ENCODE measurements around the gene CASP2.

The CASP2 gene

DNA sequence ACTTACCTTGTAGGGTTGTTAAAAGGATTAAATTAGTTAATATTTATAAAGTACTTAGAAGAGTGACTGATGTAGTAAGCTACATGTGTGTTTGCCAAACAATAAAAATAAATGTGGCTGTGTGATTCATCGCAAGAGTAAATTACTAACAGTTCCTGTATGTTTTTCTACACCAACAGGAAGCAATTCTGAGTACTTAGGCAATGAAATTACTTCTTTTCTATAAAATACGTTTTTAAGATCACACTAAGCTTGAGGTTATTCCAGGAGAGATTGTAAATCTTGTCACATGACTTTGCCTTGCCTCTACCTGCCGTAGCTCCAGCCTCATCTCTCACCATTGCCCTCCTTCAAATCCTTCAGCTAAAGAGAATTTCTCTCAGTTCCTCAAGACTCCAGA is 43.0 kb upstream of the CASP2 start:
- H3K27ac ChIP-seq: no peak overlapping the region; the same call in 1 of the 2 replicates
- TF ChIP-seq, protein P1, sequence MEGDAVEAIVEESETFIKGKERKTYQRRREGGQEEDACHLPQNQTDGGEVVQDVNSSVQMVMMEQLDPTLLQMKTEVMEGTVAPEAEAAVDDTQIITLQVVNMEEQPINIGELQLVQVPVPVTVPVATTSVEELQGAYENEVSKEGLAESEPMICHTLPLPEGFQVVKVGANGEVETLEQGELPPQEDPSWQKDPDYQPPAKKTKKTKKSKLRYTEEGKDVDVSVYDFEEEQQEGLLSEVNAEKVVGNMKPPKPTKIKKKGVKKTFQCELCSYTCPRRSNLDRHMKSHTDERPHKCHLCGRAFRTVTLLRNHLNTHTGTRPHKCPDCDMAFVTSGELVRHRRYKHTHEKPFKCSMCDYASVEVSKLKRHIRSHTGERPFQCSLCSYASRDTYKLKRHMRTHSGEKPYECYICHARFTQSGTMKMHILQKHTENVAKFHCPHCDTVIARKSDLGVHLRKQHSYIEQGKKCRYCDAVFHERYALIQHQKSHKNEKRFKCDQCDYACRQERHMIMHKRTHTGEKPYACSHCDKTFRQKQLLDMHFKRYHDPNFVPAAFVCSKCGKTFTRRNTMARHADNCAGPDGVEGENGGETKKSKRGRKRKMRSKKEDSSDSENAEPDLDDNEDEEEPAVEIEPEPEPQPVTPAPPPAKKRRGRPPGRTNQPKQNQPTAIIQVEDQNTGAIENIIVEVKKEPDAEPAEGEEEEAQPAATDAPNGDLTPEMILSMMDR (conservative IDR thresholded peaks at IDR 0.05): no peak

DNA sequence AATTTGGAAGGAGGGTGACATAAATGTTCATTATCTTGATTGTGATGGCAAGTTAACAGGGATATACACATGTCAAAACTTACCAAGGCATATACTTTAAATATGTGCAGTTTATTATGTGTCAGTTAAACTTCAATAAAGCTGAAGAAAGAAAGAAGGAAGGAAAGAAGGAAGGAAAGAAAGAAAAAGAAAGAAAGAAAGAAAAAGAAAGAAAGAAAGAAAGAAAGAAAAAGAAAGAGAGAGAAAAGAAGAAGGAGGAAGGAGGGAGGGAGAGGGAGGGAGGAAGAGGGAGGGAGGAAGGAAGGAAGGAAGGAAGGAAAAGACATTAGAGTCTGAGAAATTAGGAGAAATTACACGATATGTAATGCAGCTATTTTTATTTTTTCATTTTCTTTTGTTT is 40.8 kb upstream of the CASP2 start:
- no peak overlapping the region for H3K27ac ChIP-seq
- TF ChIP-seq, protein P1 (conservative IDR thresholded peaks at IDR 0.05): no peak

DNA sequence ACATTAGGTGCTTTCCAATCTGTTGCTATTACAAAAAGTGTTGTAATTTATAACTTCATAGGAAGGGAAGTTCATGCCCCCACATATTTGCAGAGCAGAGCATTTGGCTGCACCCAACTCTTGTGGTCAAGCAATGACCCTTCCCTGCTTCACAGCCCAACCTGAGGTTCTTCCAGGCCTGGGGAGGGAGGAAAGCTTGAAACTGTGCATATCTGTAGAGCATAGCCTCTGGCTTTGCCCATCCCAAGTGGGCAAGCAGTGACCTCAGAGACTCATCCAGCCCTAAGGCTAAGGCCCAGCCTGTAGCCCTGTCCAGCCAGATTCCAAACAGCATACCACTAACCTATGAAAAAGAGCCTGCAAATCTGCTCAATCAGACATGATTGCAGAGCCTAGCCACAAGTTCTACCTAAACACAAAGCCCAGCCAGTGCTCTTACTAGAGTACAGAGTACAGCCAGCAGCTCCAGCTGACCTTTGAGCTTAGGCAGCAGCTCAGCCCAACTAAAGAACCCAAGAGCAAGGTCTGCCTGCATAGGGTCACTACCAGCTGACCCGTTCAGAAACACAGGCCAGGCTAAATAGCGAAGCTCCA is 39.3 kb upstream of the CASP2 start:
- no peak overlapping the region for H3K27ac ChIP-seq

DNA sequence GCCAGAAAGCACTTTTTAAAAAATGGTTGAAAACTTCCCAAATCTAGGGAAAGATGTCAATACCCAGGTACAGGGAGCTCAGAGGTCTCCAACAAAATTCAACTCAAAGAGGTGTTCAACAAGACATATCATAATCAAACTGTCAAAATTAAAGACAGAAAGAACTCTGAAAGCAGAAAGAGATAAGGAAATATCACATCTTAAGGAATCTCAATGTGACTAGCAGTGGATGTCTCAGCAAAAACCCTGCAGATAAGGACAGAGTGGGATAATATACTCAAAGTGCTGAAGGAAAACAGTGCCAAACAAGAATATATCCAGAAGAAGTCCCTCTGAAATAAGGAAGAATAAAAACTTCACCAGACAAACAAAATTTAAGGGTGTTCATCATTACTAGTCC is 38.0 kb upstream of the CASP2 start:
- TF ChIP-seq, protein P1 (conservative IDR thresholded peaks at IDR 0.05): no peak
- H3K27ac ChIP-seq: no peak overlapping the region

More for the DNA sequence above, 39.3 kb upstream of the CASP2 start:
- TF ChIP-seq, protein P1 (conservative IDR thresholded peaks at IDR 0.05): no peak

DNA sequence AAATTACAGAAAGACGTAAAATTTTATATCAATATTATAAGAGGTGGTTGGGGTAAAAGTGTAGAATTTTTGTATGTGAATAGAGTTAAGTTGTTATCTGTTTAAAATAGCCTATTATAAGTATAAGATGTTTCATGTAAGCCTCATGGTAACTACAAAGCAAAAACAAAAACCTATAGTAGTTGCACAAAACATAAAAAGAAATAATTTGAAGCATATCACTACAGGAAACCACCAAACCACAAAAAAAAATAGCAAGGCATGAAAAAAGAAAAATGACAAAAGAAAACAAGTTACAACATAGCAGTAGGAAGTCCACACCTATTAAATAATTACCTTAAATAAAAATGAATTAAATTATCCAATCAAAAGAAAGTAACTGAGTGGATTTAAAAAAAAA is 37.3 kb upstream of the CASP2 start:
- H3K27ac ChIP-seq: no peak overlapping the region
- TF ChIP-seq, protein P1 (conservative IDR thresholded peaks at IDR 0.05): no peak

DNA sequence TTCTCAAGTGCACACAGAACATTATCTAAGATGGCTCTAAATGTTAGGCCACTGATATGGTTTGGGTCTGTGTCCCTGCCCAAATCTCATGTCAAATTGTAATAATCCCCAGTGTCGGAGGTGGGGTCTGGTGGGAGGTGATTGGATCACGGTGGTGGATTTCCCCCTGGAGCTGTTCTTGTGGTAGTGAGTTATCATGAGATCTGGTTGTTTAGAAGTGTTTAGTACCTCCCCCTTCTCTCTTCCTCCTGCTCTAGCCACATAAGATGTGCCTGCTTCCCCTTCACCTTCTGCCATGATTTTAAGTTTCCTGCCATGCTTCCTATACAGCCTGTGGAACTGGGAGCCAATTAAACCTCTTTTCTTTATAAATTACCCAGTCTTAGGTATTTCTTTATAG is 36.1 kb upstream of the CASP2 start:
- TF ChIP-seq, protein P1 (conservative IDR thresholded peaks at IDR 0.05): no peak

DNA sequence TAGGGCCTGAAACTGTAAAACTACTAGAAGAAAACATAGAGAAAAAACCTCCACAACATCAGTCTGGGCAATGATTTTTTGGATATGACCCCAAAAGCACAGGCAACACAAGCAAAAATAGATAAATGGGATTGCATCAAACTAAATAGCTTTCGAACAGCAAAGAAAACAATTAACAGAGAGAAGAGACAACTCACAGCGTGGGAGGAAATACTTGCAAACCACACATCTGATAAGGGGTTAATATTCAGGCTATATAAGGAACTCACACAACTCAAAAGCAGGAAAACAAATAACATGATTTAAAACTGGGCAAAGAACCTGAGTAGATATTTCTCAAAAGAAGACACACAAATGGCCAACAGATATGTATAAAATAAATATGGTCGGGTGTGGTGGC is 32.6 kb upstream of the CASP2 start:
- TF ChIP-seq, protein P1 (conservative IDR thresholded peaks at IDR 0.05): no peak
- no peak overlapping the region for H3K27ac ChIP-seq

More for the DNA sequence above, 36.1 kb upstream of the CASP2 start:
- H3K27ac ChIP-seq: no peak overlapping the region
